Measurements from ENCODE around the gene ADAMTS2. TPM values are rescaled to one million over a fixed set of nuclear protein-coding genes. Genes with fewer than 3 reads are reported as not detected.

The ADAMTS2 gene
- total and polyA plus RNA-seq, 8 donors: 1.8 to 41.5 (median 11.6) TPM

GRCh38 chr5:179149278-179149677 lies 196.0 kb downstream of the ADAMTS2 start:
- Histone ChIP-seq H3K4me3 (no peak overlapping the region), H3K9me3 (no peaks in the 10 kb centered on the region), H3K36me3 (peaks cover 0 to 35% (median 13%) of the 10 kb centered on the region in 4 donors), H3K27me3 (peaks cover 0 to 6% (median 0%) of the 10 kb centered on the region in 3 donors), H3K27ac (no peak overlapping the region), H3K4me1 (no peaks in the 10 kb centered on the region)
- intact Hi-C loops (cut with DNase I; ENCODE audit: low total_unique reads): no loop called here
- no peak for TF ChIP-seq CTCF (IDR thresholded peaks at IDR 0.05)
- TF ChIP-seq POLR2A (IDR thresholded peaks at IDR 0.05): no peak
- no peak for TF ChIP-seq EP300 (IDR thresholded peaks at IDR 0.05)
- no peak for TF ChIP-seq POLR2AphosphoS5 (IDR thresholded peaks at IDR 0.05)
- DNase-seq: no peak
- WGBS, 5 donors: 84 to 93% (median 89%) methylated on average over 5 to 10 of the region's 10 CpGs

GRCh38 chr5:179148703-179149170 lies 196.5 kb downstream of the ADAMTS2 start:
- Histone ChIP-seq H3K4me1 (no peaks in the 10 kb centered on the region), H3K27me3 (peaks cover 0 to 6% (median 0%) of the 10 kb centered on the region in 3 donors), H3K27ac (no peak overlapping the region), H3K4me3 (no peak overlapping the region), H3K36me3 (peaks cover 0 to 30% (median 11%) of the 10 kb centered on the region in 4 donors), H3K9me3 (no peaks in the 10 kb centered on the region)
- DNase-seq: no peak
- TF ChIP-seq POLR2AphosphoS5 (IDR thresholded peaks at IDR 0.05) (no peak), EP300 (IDR thresholded peaks at IDR 0.05) (no peak), POLR2A (IDR thresholded peaks at IDR 0.05) (no peak), CTCF (IDR thresholded peaks at IDR 0.05) (no peak)
- whole genome bisulfite sequencing, 5 donors: 58 to 69% (median 65%) methylated on average over 7 to 9 of the region's 9 CpGs
- intact Hi-C loops (cut with DNase I; ENCODE audit: low total_unique reads): no loop called here

- H3K4me3 ChIP-seq: no peak overlapping the region
- H3K4me1 ChIP-seq: no peaks in the 10 kb centered on the region
- DNase-seq: no peak
- intact Hi-C loops (cut with DNase I; ENCODE audit: low total_unique reads): no loop called here
- H3K36me3 ChIP-seq: peaks cover 0 to 24% (median 8%) of the 10 kb centered on the region in 4 donors
- H3K27me3 ChIP-seq: peaks cover 0 to 6% (median 0%) of the 10 kb centered on the region in 3 donors
- 76 to 87% (median 85%) methylated on average over 23 to 25 of the region's 25 CpGs for whole genome bisulfite sequencing, 5 donors
- H3K27ac ChIP-seq: no peak overlapping the region
- TF ChIP-seq EP300 (IDR thresholded peaks at IDR 0.05) (no peak), CTCF (IDR thresholded peaks at IDR 0.05) (no peak), POLR2A (IDR thresholded peaks at IDR 0.05) (no peak), POLR2AphosphoS5 (IDR thresholded peaks at IDR 0.05) (no peak)
- no peaks in the 10 kb centered on the region for H3K9me3 ChIP-seq
These were observed 197.1 kb downstream of the ADAMTS2 start for GRCh38 chr5:179147991-179148702.

- H3K27ac ChIP-seq: no peak overlapping the region
- H3K4me3 ChIP-seq: no peak overlapping the region
- H3K36me3 ChIP-seq: peaks cover 0 to 7% (median 2%) of the 10 kb centered on the region in 4 donors
- intact Hi-C loops (cut with DNase I; ENCODE audit: low total_unique reads): no loop called here
- peaks cover 0 to 6% (median 0%) of the 10 kb centered on the region in 3 donors for H3K27me3 ChIP-seq
- TF ChIP-seq CTCF (IDR thresholded peaks at IDR 0.05) (no peak), POLR2AphosphoS5 (IDR thresholded peaks at IDR 0.05) (no peak), POLR2A (IDR thresholded peaks at IDR 0.05) (no peak), EP300 (IDR thresholded peaks at IDR 0.05) (no peak)
- DNase-seq: no peak
- H3K9me3 ChIP-seq: no peaks in the 10 kb centered on the region
- WGBS, 5 donors: 81 to 87% (median 83%) methylated on average over 10 of the region's 10 CpGs
- H3K4me1 ChIP-seq: no peaks in the 10 kb centered on the region
These were observed 199.0 kb downstream of the ADAMTS2 start for GRCh38 chr5:179146277-179146676.
